Prostate gland (tissue), 2 donors: ENCODE results near the gene NME3.

Experiments used
- POLR2AphosphoS5 ChIP-seq: sonication (generic); formaldehyde crosslinking; IDR thresholded peaks from one replicate; pipeline ENCODE4 v1.6.1; 2017; ENCODE audit warnings: antibody characterized with exemption
- TF ChIP-seq, protein P1 (sequence below), 4 experiments: fragments of 200-600 bp in 2 of 4; fragments of 450-650 bp in 2 of 4; sonication (generic) in 2 of 4; IDR thresholded peaks; 1 replicate in 3 of 4; 2 replicates in 1 of 4; pipeline ENCODE4 v1.5.1; 2016 to 2019; ENCODE audit warnings: antibody characterized with exemption in 4 of 4, mild to moderate bottlenecking in 2 of 4, moderate library complexity in 2 of 4

DNA sequence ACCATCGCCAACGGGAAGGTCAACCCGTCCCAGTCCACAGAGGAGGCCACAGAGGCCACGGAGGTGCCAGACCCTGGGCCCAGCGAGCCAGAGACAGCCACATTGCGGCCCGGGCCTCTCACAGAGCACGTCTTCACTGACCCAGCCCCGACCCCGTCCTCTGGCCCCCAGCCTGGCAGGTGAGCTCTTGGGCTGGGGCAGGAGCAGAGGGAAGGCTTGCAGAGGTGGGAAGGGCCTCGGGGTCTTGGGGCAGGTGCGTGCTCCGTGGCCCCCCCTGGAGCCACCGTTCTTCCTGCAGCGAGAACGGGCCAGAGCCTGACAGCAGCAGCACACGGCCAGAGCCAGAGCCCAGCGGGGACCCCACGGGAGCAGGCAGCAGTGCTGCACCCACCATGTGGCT is 5.1 kb downstream of the NME3 start:
- TF ChIP-seq, protein P1, sequence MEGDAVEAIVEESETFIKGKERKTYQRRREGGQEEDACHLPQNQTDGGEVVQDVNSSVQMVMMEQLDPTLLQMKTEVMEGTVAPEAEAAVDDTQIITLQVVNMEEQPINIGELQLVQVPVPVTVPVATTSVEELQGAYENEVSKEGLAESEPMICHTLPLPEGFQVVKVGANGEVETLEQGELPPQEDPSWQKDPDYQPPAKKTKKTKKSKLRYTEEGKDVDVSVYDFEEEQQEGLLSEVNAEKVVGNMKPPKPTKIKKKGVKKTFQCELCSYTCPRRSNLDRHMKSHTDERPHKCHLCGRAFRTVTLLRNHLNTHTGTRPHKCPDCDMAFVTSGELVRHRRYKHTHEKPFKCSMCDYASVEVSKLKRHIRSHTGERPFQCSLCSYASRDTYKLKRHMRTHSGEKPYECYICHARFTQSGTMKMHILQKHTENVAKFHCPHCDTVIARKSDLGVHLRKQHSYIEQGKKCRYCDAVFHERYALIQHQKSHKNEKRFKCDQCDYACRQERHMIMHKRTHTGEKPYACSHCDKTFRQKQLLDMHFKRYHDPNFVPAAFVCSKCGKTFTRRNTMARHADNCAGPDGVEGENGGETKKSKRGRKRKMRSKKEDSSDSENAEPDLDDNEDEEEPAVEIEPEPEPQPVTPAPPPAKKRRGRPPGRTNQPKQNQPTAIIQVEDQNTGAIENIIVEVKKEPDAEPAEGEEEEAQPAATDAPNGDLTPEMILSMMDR (IDR thresholded peaks at IDR 0.05) = no peak
- TF ChIP-seq POLR2AphosphoS5 = no peak
